ENCODE measurements around the gene ANTXR2. TPM values are rescaled to one million over a fixed set of nuclear protein-coding genes. Genes with fewer than 3 reads are reported as not detected.

The ANTXR2 gene
- total RNA-seq, 2 experiments from 2014 or later: 15.0 to 18.0 TPM

Other genes with a start within 250 kb of the ANTXR2 start
- gene PRDM8, start 124.3 kb upstream of the ANTXR2 start, total RNA-seq: 1 to 10 TPM; 3.7 to 4.2 TPM
- gene FGF5, start 193.4 kb upstream of the ANTXR2 start, total RNA-seq: not detected

Data from activated CD8-positive, alpha-beta T cell treated with anti-CD3 and anti-CD28 coated beads, Interleukin-2, amount 10 ng/mL, durations not matched to agents 7 days and 5 days (primary cell).